Inflammatory macrophage treated with lipopolysaccharide for 4 hours (primary cell): ENCODE measurements around the gene SLC16A14.
"Not testable (repeated sequence)": the region's sequence is repeated elsewhere in the genome, so short reads cannot be mapped to it uniquely, and the experiment has no call there.

Experiments
- DNase-seq: peaks from one replicate; pipeline ENCODE4 v3.0.0-alpha.2; 2020

SLC16A14 gene

GRCh38 chr2:230068651-230069055 is at the start of gene SLC16A14:
Gene SLC16A14, minus strand, starts transcription at chr2:230068924. Its CDS starts 9,572 bp downstream, at chr2:230059352.
- peak; percentile 11 for DNase-seq

GRCh38 chr2:230106771-230107170 is 38.0 kb upstream of the SLC16A14 start:
- no peak for DNase-seq

GRCh38 chr2:230101967-230102366 is 33.2 kb upstream of the SLC16A14 start:
- DNase-seq: not testable (repeated sequence)

- no peak for DNase-seq
Measured at GRCh38 chr2:230097841-230098240, 29.1 kb upstream of the SLC16A14 start.

- DNase-seq: no peak
Measured at GRCh38 chr2:230097424-230097823, 28.7 kb upstream of the SLC16A14 start.

GRCh38 chr2:230090967-230091366 is 22.2 kb upstream of the SLC16A14 start:
- DNase-seq: no peak

- DNase-seq: peak; percentile 61
Measured at GRCh38 chr2:230085201-230085600, 16.5 kb upstream of the SLC16A14 start.

GRCh38 chr2:230077851-230078547 is 9.3 kb upstream of the SLC16A14 start:
- DNase-seq: no peak

GRCh38 chr2:230076819-230077218 is 8.1 kb upstream of the SLC16A14 start:
- DNase-seq: no peak

- peak; percentile 8 for DNase-seq
Measured at GRCh38 chr2:230075988-230076631, 7.4 kb upstream of the SLC16A14 start.

GRCh38 chr2:230071421-230071820 is 2.7 kb upstream of the SLC16A14 start:
- no peak for DNase-seq

- no peak for DNase-seq
Measured at GRCh38 chr2:230069402-230069801, 678 bp upstream of the SLC16A14 start.

- DNase-seq: peak; percentile 36
Measured at GRCh38 chr2:230068016-230068650, 591 bp downstream of the SLC16A14 start.

GRCh38 chr2:230060672-230061293 is 7.9 kb downstream of the SLC16A14 start:
- no peak for DNase-seq

GRCh38 chr2:230053753-230054478 is 14.8 kb downstream of the SLC16A14 start:
- DNase-seq: no peak

- no peak for DNase-seq
Measured at GRCh38 chr2:230052299-230052698, 16.4 kb downstream of the SLC16A14 start.

GRCh38 chr2:230050136-230050535 is 18.6 kb downstream of the SLC16A14 start:
- DNase-seq: no peak

GRCh38 chr2:230048010-230048671 is 20.6 kb downstream of the SLC16A14 start:
- no peak for DNase-seq

GRCh38 chr2:230046491-230046890 is 22.2 kb downstream of the SLC16A14 start:
- no peak for DNase-seq

GRCh38 chr2:230043461-230043860 is 25.3 kb downstream of the SLC16A14 start:
- no peak for DNase-seq

- DNase-seq: no peak
Measured at GRCh38 chr2:230043025-230043424, 25.7 kb downstream of the SLC16A14 start.

GRCh38 chr2:230042195-230042594 is 26.5 kb downstream of the SLC16A14 start:
- DNase-seq: no peak
